Esophagus squamous epithelium (tissue), 5 donors: Measurements from ENCODE around the gene SLC1A4. TPM values are rescaled to one million over a fixed set of nuclear protein-coding genes. Genes with fewer than 3 reads are reported as not detected.
"Not testable (repeated sequence)": the region's sequence is repeated elsewhere in the genome, so short reads cannot be mapped to it uniquely, and the experiment has no call there.

Experiments used
- DNase-seq: peaks from one replicate; lab custom pipeline; 2025; lab: John Stamatoyannopoulos, UW
- H3K27ac ChIP-seq, 4 donors: fragments of 200-600 bp; sonication (generic); one replicate each; pipeline ENCODE4 v1.5.1; 2016 to 2019; ENCODE audit warnings: mild to moderate bottlenecking in 1 of 4
- H3K27me3 ChIP-seq, 4 donors: fragments of 200-600 bp; sonication (generic); 1 replicate in 3 of 4; 2 replicates in 1 of 4; pipeline versions ENCODE4 v1.5.1 to v1.6.0; 2017 to 2021; ENCODE audit warnings: antibody characterized with exemption in 1 of 4
- H3K36me3 ChIP-seq, 3 donors: fragments of 200-600 bp; sonication (generic); one replicate each; pipeline ENCODE4 v1.5.1; 2016 to 2019
- H3K4me1 ChIP-seq, 3 donors: fragments of 200-600 bp; sonication (generic); one replicate each; pipeline ENCODE4 v1.5.1; 2017 to 2019
- H3K4me3 ChIP-seq, 4 donors: fragments of 200-600 bp; sonication (generic); 1 replicate in 3 of 4; 2 replicates in 1 of 4; pipeline ENCODE4 v1.5.1; 2016 to 2019; ENCODE audit warnings: mild to moderate bottlenecking in 2 of 4, moderate library complexity in 1 of 4
- H3K9me3 ChIP-seq, 3 donors: fragments of 200-600 bp; sonication (generic); one replicate each; pipeline ENCODE4 v1.5.1; 2016 to 2019
- POLR2A ChIP-seq, 4 donors: fragments of 450-650 bp; IDR thresholded peaks; one replicate each; pipeline ENCODE4 v1.6.1; 2017; ENCODE audit warnings: antibody characterized with exemption in 4 of 4, mild to moderate bottlenecking in 4 of 4, moderate library complexity in 3 of 4
- WGBS, 2 donors: methylation state at CpG; one replicate each; pipeline ENCODE4 v1.1.5; 2018; 5-methylcytosine and 5-hydroxymethylcytosine counted together
- intact Hi-C: fragments of 100-400 bp; cut with DNase I; formaldehyde crosslinking; loops from one replicate; pipeline ENCODE4 v1.15.0; 2022
- total RNA-seq, 4 donors: library from RNA; depleted of rRNA; stranded (reverse); fragments of >200 nt; gene quantifications; one replicate each; pipeline ENCODE4 v1.1.0, GENCODE V29; 2016
- TF ChIP-seq, protein P1 (sequence below), 6 experiments: fragments of 450-650 bp in 4 of 6; fragments of 200-600 bp in 2 of 6; sonication (generic) in 2 of 6; IDR thresholded peaks; one replicate each; pipeline ENCODE4 v1.5.1; 2016 to 2019; ENCODE audit warnings: antibody characterized with exemption in 6 of 6, mild to moderate bottlenecking in 4 of 6, moderate library complexity in 4 of 6
- donor health status: DM: yes; HTN: yes; CAD: no.

Gene SLC1A4
- total RNA-seq, 4 donors from 2014 or later: 12.8 to 28.1 (median 14.3) TPM

DNA sequence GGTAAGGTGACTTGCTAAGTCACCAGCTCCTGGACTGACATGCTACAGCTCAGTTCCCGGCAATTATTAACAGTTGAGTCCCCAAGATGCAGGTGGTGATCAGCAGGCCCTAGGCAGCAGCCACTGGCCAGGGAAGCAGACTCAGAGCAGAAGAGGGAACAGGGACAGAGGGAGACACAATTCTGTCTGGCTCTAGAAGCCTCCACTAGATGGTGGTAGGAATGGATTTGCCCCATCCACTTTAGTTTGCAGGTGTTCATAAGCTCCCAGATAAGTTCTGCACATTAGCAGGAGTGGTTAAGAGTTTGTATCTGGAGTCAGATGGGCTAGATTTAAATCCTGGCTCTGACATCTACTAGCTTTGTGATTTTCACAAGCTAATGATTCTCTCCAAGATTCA is 25.5 kb upstream of the SLC1A4 start:
- no peak for DNase-seq
- Histone ChIP-seq H3K27me3 (peaks cover 0 to 1% (median 0%) of the 10 kb centered on the region in 4 donors), H3K27ac (no peak overlapping the region), H3K36me3 (no peaks in the 10 kb centered on the region), H3K4me1 (peaks cover 0 to 10% (median 0%) of the 10 kb centered on the region in 3 donors), H3K9me3 (no peaks in the 10 kb centered on the region), H3K4me3 (no peak overlapping the region)
- TF ChIP-seq, protein P1, sequence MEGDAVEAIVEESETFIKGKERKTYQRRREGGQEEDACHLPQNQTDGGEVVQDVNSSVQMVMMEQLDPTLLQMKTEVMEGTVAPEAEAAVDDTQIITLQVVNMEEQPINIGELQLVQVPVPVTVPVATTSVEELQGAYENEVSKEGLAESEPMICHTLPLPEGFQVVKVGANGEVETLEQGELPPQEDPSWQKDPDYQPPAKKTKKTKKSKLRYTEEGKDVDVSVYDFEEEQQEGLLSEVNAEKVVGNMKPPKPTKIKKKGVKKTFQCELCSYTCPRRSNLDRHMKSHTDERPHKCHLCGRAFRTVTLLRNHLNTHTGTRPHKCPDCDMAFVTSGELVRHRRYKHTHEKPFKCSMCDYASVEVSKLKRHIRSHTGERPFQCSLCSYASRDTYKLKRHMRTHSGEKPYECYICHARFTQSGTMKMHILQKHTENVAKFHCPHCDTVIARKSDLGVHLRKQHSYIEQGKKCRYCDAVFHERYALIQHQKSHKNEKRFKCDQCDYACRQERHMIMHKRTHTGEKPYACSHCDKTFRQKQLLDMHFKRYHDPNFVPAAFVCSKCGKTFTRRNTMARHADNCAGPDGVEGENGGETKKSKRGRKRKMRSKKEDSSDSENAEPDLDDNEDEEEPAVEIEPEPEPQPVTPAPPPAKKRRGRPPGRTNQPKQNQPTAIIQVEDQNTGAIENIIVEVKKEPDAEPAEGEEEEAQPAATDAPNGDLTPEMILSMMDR (IDR thresholded peaks at IDR 0.05): no peak
- no peak for TF ChIP-seq POLR2A (IDR thresholded peaks at IDR 0.05)
- whole genome bisulfite sequencing, 2 donors: 100% methylated on average over 1 of the region's 1 CpG; no CpG with 5 or more reads in 1 of the 2 donors
- intact Hi-C loops: no loop called here

DNA sequence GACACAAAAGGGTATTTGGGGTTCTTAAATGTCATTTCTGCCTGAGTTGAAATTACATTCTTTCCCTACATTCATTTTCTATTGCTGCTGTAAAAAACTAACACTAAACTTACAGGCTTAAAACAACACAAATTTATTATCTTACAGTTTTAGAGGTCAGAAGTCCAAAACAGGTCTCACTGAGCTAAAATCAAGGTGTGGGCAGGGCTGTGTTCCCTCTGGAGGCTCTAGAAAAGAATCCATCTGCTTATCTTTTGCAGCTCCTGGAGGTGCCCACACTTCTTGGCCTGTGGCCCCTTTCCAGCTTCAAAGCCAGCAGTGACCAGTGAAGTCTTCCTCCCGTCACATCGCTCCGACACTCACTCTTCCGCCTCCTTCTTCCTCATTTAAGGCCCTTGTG is 23.2 kb upstream of the SLC1A4 start:
- intact Hi-C loops: no loop called here
- no peaks in the 10 kb centered on the region for H3K36me3 ChIP-seq
- 90 to 92% methylated on average over 4 of the region's 4 CpGs for WGBS, 2 donors
- no peak overlapping the region for H3K4me3 ChIP-seq
- H3K4me1 ChIP-seq: peaks cover 0 to 10% (median 0%) of the 10 kb centered on the region in 3 donors
- no peak for DNase-seq
- no peaks in the 10 kb centered on the region for H3K27me3 ChIP-seq
- TF ChIP-seq, protein P1 (IDR thresholded peaks at IDR 0.05): no peak
- no peak for TF ChIP-seq POLR2A (IDR thresholded peaks at IDR 0.05)
- H3K9me3 ChIP-seq: no peaks in the 10 kb centered on the region
- no peak overlapping the region for H3K27ac ChIP-seq

DNA sequence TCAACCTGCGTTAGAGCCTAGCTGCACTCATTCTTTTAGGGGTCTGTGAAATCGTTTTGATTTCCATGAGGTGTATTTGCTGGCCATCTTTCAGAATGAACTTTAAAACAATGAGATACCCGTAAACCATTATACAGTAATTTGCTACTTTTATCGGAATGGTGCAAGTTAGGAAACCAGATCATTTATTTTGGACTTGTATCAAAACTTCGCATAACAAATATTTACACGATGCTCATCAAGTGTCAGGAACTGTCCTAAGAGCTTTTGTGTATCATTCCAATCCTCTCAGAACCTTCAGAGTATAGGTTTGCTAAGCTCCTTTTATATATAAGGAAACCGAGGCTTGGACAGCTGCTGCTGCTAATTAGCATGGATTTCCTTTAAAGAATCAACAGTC is 22.4 kb upstream of the SLC1A4 start:
- intact Hi-C loops: no loop called here
- H3K9me3 ChIP-seq: no peaks in the 10 kb centered on the region
- WGBS, 2 donors: 82 to 90% methylated on average over 7 of the region's 7 CpGs
- H3K4me3 ChIP-seq: no peak overlapping the region
- no peak for DNase-seq
- H3K4me1 ChIP-seq: peaks cover 0 to 10% (median 0%) of the 10 kb centered on the region in 3 donors
- no peaks in the 10 kb centered on the region for H3K36me3 ChIP-seq
- TF ChIP-seq, protein P1 (IDR thresholded peaks at IDR 0.05): no peak
- no peak for TF ChIP-seq POLR2A (IDR thresholded peaks at IDR 0.05)
- no peaks in the 10 kb centered on the region for H3K27me3 ChIP-seq
- H3K27ac ChIP-seq: no peak overlapping the region

DNA sequence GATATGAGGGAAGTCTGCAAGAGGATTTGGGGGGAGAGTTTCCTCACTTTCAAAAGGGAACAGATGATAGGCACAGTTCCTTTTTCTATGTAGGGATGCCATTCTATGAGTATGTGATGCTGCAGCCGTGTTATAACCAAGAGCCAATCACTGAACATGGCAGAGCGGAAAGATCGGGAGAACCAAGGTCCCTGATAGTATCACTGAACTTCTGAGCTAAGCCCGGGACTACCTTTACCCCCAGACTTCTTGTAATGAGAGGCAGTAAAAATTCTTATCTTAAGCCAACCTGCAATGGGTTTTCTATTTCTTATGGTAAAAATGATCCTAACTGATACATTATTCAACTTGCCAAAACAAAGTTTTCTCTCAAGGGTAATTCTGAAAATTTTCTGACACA is 21.6 kb upstream of the SLC1A4 start:
- 97 to 98% methylated on average over 4 of the region's 4 CpGs for WGBS, 2 donors
- no peak overlapping the region for H3K27ac ChIP-seq
- H3K36me3 ChIP-seq: no peaks in the 10 kb centered on the region
- intact Hi-C loops: no loop called here
- no peaks in the 10 kb centered on the region for H3K27me3 ChIP-seq
- TF ChIP-seq, protein P1 (IDR thresholded peaks at IDR 0.05): no peak
- no peak for TF ChIP-seq POLR2A (IDR thresholded peaks at IDR 0.05)
- no peak overlapping the region for H3K4me3 ChIP-seq
- H3K9me3 ChIP-seq: no peaks in the 10 kb centered on the region
- H3K4me1 ChIP-seq: peaks cover 0 to 9% (median 0%) of the 10 kb centered on the region in 3 donors
- no peak for DNase-seq

DNA sequence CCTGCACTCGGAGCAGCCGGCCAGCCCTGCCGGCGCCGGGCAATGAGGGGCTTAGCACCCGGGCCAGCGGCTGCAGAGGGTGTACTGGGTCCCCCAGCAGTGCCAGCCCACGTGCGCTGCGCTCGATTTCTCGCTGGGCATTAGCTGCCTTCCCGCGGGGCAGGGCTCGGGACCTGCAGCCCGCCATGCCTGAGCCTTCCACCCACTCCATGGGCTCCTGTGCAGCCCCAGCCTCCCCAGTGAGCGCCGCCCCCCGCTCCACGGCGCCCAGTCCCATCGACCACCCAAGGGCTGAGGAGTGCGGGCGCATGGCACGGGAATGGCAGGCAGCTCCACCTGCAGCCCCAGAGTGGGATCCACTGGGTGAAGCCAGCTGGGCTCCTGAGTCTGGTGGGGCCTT is 20.1 kb upstream of the SLC1A4 start:
- H3K27ac ChIP-seq, H3K27me3 ChIP-seq, intact Hi-C loops, H3K4me3 ChIP-seq, H3K4me1 ChIP-seq, DNase-seq, H3K36me3 ChIP-seq, H3K9me3 ChIP-seq: not testable (repeated sequence)
- 91 to 100% methylated on average over 1 to 7 of the region's 25 CpGs for WGBS, 2 donors

DNA sequence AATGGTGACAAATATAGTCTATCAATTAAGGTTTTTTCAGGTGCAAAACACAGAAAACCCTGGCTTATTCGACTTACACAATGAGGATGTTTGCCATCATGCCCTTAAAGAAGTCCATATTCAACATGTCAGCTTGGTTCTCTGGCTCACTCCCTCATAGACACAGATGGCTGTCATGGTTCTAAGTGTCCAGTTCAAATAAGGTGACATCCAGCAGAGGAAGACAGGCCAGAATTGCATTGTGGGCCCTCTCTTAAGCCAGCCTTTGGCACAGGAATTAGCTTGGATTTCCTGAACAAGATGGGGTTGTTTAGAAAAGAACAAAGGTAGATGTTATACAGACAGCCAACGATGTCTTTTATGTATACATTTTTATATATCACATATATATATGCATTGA is 18.7 kb upstream of the SLC1A4 start:
- Histone ChIP-seq H3K4me1 (peaks cover 0 to 11% (median 4%) of the 10 kb centered on the region in 3 donors), H3K4me3 (no peak overlapping the region), H3K27me3 (no peaks in the 10 kb centered on the region), H3K27ac (no peak overlapping the region), H3K36me3 (no peaks in the 10 kb centered on the region), H3K9me3 (no peaks in the 10 kb centered on the region)
- intact Hi-C loops: no loop called here
- 69 to 70% methylated on average over 2 of the region's 2 CpGs for WGBS, 2 donors
- TF ChIP-seq, protein P1 (IDR thresholded peaks at IDR 0.05): no peak
- TF ChIP-seq POLR2A (IDR thresholded peaks at IDR 0.05): no peak
- DNase-seq: no peak
